Suprapubic skin (tissue), 4 donors: ENCODE results near the gene C11orf86.
A peak's percentile ranks its signal among the peaks of the same experiment; 100 is the strongest.

ENCODE experiments used
- POLR2A ChIP-seq, 2 donors: fragments of 450-650 bp; IDR thresholded peaks; one replicate each; pipeline ENCODE4 v1.6.1; 2017; ENCODE audit warnings: antibody characterized with exemption in 2 of 2, mild to moderate bottlenecking in 2 of 2, moderate library complexity in 2 of 2
- POLR2AphosphoS5 ChIP-seq, 3 donors: sonication (generic); formaldehyde crosslinking; IDR thresholded peaks; one replicate each; pipeline ENCODE4 v1.6.1; 2017; ENCODE audit warnings: antibody characterized with exemption in 3 of 3
- TF ChIP-seq, protein P1 (sequence below), 2 donors: fragments of 200-600 bp in 1 of 2; fragments of 450-650 bp in 1 of 2; sonication (generic) in 1 of 2; IDR thresholded peaks; one replicate each; pipeline ENCODE4 v1.5.1; 2016 to 2019; ENCODE audit warnings: antibody characterized with exemption in 2 of 2, mild to moderate bottlenecking in 1 of 2, moderate library complexity in 1 of 2

DNA sequence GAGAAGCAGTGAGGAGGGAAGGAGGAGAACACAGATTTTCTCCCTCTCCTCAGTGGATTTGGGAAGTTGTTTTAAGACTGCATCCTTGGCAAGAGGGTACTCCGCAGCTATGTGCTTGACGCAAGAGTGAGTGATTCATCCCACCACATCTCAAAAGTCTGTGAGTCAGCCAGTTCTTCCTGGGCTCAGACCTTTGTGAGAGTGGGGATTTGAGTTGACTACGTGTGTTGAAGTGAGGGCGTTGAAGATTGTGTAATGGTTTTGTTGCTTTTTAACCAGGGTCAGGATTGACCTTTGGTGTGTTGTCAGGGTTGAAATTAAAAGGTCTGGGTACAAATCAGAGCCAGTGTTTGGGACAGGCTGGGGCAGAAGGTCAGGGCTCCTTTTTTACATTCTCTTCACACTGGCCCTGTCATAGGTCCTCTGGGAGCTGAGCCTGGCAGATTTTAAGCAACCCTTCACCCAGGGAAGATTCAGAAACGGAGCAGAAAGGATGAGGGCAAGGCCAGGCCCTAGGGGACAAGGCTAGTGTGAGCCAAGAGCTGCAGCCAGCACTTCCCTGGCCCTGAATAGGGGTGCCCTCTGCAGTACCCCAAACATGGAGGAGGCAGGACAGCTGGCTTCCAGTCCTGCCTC is 4.2 kb upstream of the C11orf86 start:
- TF ChIP-seq, protein P1, sequence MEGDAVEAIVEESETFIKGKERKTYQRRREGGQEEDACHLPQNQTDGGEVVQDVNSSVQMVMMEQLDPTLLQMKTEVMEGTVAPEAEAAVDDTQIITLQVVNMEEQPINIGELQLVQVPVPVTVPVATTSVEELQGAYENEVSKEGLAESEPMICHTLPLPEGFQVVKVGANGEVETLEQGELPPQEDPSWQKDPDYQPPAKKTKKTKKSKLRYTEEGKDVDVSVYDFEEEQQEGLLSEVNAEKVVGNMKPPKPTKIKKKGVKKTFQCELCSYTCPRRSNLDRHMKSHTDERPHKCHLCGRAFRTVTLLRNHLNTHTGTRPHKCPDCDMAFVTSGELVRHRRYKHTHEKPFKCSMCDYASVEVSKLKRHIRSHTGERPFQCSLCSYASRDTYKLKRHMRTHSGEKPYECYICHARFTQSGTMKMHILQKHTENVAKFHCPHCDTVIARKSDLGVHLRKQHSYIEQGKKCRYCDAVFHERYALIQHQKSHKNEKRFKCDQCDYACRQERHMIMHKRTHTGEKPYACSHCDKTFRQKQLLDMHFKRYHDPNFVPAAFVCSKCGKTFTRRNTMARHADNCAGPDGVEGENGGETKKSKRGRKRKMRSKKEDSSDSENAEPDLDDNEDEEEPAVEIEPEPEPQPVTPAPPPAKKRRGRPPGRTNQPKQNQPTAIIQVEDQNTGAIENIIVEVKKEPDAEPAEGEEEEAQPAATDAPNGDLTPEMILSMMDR (IDR thresholded peaks at IDR 0.05), result no peak
- TF ChIP-seq POLR2A (IDR thresholded peaks at IDR 0.05), result no peak
- peak in 2 of 3 donors; percentile 51 to 68 for TF ChIP-seq POLR2AphosphoS5 (IDR thresholded peaks at IDR 0.05)
